Neuronal stem cell (in vitro differentiated cells): Measurements from ENCODE around the gene LGALS3BP.

Source experiments
- DNase-seq: peaks from one replicate; pipeline ENCODE4 v3.0.0-alpha.2; 2013; ENCODE audit warnings: low spot score
- H2AFZ ChIP-seq: one replicate; pipeline ENCODE4 v1.6.1; 2013; ENCODE audit warnings: mild to moderate bottlenecking, low read length, inconsistent platforms
- H2AK5ac ChIP-seq: 2 replicates; pipeline ENCODE4 v1.6.1; 2013; ENCODE audit warnings: low read depth, mild to moderate bottlenecking, inconsistent platforms, low read length, moderate library complexity, mixed read lengths
- H2BK120ac ChIP-seq: 2 replicates; pipeline ENCODE4 v1.6.1; 2013; ENCODE audit warnings: low read depth, mild to moderate bottlenecking, inconsistent platforms, low read length, moderate library complexity, mixed read lengths
- H2BK12ac ChIP-seq: one replicate; pipeline ENCODE4 v1.6.1; 2013; ENCODE audit warnings: low read length, inconsistent platforms
- H2BK15ac ChIP-seq: 2 replicates; pipeline ENCODE4 v1.6.1; 2013; ENCODE audit warnings: mild to moderate bottlenecking, low read length, inconsistent platforms, mixed read lengths
- H2BK5ac ChIP-seq: one replicate; pipeline ENCODE4 v1.6.1; 2013; ENCODE audit warnings: inconsistent platforms, mild to moderate bottlenecking, low read length, moderate library complexity
- H3K14ac ChIP-seq: one replicate; pipeline ENCODE4 v1.6.1; 2013; ENCODE audit warnings: low read length, inconsistent platforms
- H3K18ac ChIP-seq: 2 replicates; pipeline ENCODE4 v1.6.1; 2013; ENCODE audit warnings: low read length, inconsistent platforms
- H3K23ac ChIP-seq: 2 replicates; pipeline ENCODE4 v1.6.1; 2013; ENCODE audit warnings: low read depth, mild to moderate bottlenecking, mixed read lengths, low read length, inconsistent platforms; ENCODE audit not compliant: poor library complexity
- H3K27ac ChIP-seq: replicated peaks from 3 replicates; pipeline ENCODE4 v1.5.1; 2013; ENCODE audit warnings: low read length, inconsistent platforms
- H3K27me3 ChIP-seq, 3 experiments: 2 replicates each; pipeline ENCODE4 v1.6.1; 2013; ENCODE audit warnings: low read length in 3 of 3, mild to moderate bottlenecking in 2 of 3, inconsistent platforms in 1 of 3, low read depth in 1 of 3, mixed read lengths in 1 of 3, moderate library complexity in 1 of 3; ENCODE audit not compliant: control insufficient read depth in 3 of 3, insufficient read depth in 3 of 3
- H3K36me3 ChIP-seq, 2 donors: replicated peaks in 1 of 2; 2 replicates each; pipeline ENCODE4 v1.6.1; 2013; ENCODE audit warnings: low read length in 2 of 2; ENCODE audit not compliant: control insufficient read depth in 2 of 2, insufficient read depth in 2 of 2
- H3K4ac ChIP-seq: 2 replicates; pipeline ENCODE4 v1.6.1; 2013; ENCODE audit warnings: inconsistent platforms, mild to moderate bottlenecking, low read length, moderate library complexity
- H3K4me1 ChIP-seq, 2 donors: 1 replicate in 1 of 2; 2 replicates in 1 of 2; pipeline ENCODE4 v1.6.1; 2013; ENCODE audit warnings: low read length in 2 of 2, low read depth in 1 of 2; ENCODE audit not compliant: control insufficient read depth in 2 of 2, insufficient read depth in 1 of 2
- H3K4me2 ChIP-seq: one replicate; pipeline ENCODE4 v1.6.1; 2013; ENCODE audit warnings: mild to moderate bottlenecking, low read length, inconsistent platforms; ENCODE audit not compliant: insufficient read depth, poor library complexity, severe bottlenecking
- H3K4me3 ChIP-seq, 2 donors: 2 replicates each; pipeline ENCODE4 v1.5.1; 2013; ENCODE audit warnings: low read length in 2 of 2, mild to moderate bottlenecking in 2 of 2, inconsistent platforms in 1 of 2, moderate library complexity in 1 of 2
- H3K79me1 ChIP-seq: one replicate; pipeline ENCODE4 v1.6.1; 2013; ENCODE audit warnings: low read depth, mild to moderate bottlenecking, inconsistent platforms, low read length, moderate library complexity
- H3K9ac ChIP-seq: one replicate; pipeline ENCODE4 v1.6.1; 2013; ENCODE audit warnings: mild to moderate bottlenecking, low read depth, low read length, inconsistent platforms; ENCODE audit not compliant: poor library complexity
- H3K9me3 ChIP-seq, 2 donors: replicated peaks in 1 of 2; 2 replicates each; pipeline versions ENCODE3 to v1.6.1; 2013; ENCODE audit warnings: low read length in 2 of 2, mild to moderate bottlenecking in 2 of 2, inconsistent platforms in 1 of 2, low read depth in 1 of 2, mixed read lengths in 1 of 2, moderate library complexity in 1 of 2; ENCODE audit not compliant: control insufficient read depth in 2 of 2, insufficient read depth in 1 of 2
- H4K8ac ChIP-seq: one replicate; pipeline ENCODE4 v1.6.1; 2013; ENCODE audit warnings: low read depth, mild to moderate bottlenecking, inconsistent platforms, low read length, moderate library complexity
- H4K91ac ChIP-seq: one replicate; pipeline ENCODE4 v1.6.1; 2013; ENCODE audit warnings: low read length, low read depth, mild to moderate bottlenecking, inconsistent platforms; ENCODE audit not compliant: poor library complexity
- WGBS, 2 donors: extraction: QIAGEN DNeasy Blood & Tissue Kit; methylation state at CpG; one replicate each; pipeline ENCODE4 v1.1.7; 2013; ENCODE audit warnings: missing lambda C conversion rate in 2 of 2, mixed read lengths in 1 of 2; ENCODE audit not compliant: insufficient read length in 2 of 2, insufficient replicate concordance in 1 of 2; ENCODE audit errors: extremely low coverage in 2 of 2; 5-methylcytosine and 5-hydroxymethylcytosine counted together

LGALS3BP gene

DNA sequence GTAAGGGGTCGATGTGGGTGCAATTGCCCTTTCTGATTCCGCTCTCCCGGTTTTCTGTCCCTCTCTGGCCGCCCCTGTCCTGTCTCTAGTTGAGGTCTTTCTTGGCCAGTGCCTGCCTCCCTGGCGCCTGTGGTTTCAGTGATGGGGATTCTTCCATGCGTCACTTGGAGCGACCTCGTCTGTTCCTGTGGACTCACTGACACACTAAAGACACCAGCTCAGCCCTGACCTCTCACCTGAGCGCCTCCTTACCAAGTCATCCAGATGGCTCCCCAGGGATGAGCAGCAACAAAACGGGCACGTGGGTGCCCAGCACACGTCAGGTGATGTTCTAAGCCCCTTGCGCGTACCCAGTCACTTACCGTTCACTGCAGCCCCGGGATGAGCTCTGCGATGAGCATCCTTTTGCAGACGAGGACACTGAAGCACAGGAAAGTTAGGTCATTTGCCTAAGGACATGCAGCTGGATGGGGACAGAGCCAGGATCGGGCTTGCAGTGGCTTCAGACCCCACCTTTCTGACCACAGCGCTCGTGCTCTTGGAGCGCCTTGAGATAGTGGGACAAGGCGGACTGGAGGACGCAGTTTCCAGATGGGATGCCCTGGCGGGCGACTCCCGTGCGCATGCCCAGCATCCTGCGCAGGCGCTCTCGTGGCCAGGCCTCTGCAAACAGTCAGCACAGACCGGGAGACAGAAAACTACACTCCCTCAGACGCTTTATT, 11.5 kb upstream of the LGALS3BP start:
- H3K27me3 ChIP-seq: no peaks in the 10 kb centered on the region
- H2BK15ac ChIP-seq: no peak overlapping the region
- H3K36me3 ChIP-seq: peaks cover 33 to 66% of the 10 kb centered on the region in 2 donors
- H4K8ac ChIP-seq: no peak overlapping the region
- no peak for DNase-seq
- no peak overlapping the region for H3K4me2 ChIP-seq
- no peak overlapping the region for H3K18ac ChIP-seq
- no peak overlapping the region for H2BK5ac ChIP-seq
- no peak overlapping the region for H3K27ac ChIP-seq
- no peak overlapping the region for H2AK5ac ChIP-seq
- H3K14ac ChIP-seq: no peak overlapping the region
- H2BK12ac ChIP-seq: no peak overlapping the region
- peaks cover 0 to 5% of the 10 kb centered on the region in 2 donors for H3K9me3 ChIP-seq
- no peak overlapping the region for H2AFZ ChIP-seq
- WGBS, 2 donors: no CpG with 5 or more reads among the region's 33 CpGs
- H2BK120ac ChIP-seq: no peak overlapping the region
- no peak overlapping the region for H3K23ac ChIP-seq
- H3K4ac ChIP-seq: no peak overlapping the region
- H3K4me1 ChIP-seq: peaks cover 0 to 5% of the 10 kb centered on the region in 2 donors
- no peaks in the 10 kb centered on the region for H3K79me1 ChIP-seq
- no peak overlapping the region for H3K9ac ChIP-seq
- no peak overlapping the region for H3K4me3 ChIP-seq
- H4K91ac ChIP-seq: no peak overlapping the region

DNA sequence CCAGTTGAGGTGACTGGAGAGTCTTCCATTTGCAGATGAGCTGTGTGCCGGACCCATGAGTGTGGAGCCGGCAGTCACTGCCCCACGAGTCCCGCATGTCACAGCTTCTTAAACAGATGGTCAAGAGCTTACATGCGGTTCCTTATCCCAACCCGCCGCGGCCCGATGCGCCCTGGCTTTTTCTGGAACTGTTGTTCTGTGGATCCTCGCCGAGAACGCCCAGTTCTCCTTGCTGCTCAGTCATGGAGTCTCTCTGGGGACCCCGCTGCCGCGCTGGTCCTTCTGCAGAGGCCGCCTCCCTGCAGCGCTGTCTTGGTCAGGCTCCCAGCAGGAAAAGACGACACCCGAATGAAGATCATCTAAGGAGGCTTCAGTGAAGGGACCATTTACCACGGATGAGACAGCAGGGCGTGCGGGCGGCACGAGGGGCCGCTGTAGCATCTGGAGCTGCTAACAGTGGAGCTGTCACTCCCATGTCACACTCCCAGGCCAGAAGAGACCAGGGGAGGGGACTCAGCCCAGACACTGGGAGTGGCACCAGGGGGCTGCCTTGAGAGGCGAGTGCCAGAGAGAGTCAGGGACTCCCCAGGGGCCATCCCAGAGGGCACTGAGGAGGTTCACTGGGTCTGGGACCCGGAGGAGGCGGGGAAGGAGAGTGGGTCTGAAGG, 10.8 kb upstream of the LGALS3BP start:
- Histone ChIP-seq H3K27me3 (no peaks in the 10 kb centered on the region), H4K8ac (no peak overlapping the region), H2BK15ac (no peak overlapping the region), H3K36me3 (peaks cover 27 to 59% of the 10 kb centered on the region in 2 donors), H2BK120ac (no peak overlapping the region), H2BK5ac (no peak overlapping the region), H3K27ac (no peak overlapping the region), H3K23ac (no peak overlapping the region), H2AFZ (no peak overlapping the region), H3K4ac (no peak overlapping the region), H2BK12ac (no peak overlapping the region), H3K4me3 (no peak overlapping the region), H3K79me1 (no peaks in the 10 kb centered on the region), H4K91ac (no peak overlapping the region), H3K18ac (no peak overlapping the region), H3K9me3 (peaks cover 0 to 5% of the 10 kb centered on the region in 2 donors), H3K4me1 (peaks cover 0 to 5% of the 10 kb centered on the region in 2 donors), H3K9ac (no peak overlapping the region), H2AK5ac (no peak overlapping the region), H3K14ac (no peak overlapping the region), H3K4me2 (no peak overlapping the region)
- DNase-seq: no peak
- WGBS, 2 donors: no CpG with 5 or more reads among the region's 29 CpGs

DNA sequence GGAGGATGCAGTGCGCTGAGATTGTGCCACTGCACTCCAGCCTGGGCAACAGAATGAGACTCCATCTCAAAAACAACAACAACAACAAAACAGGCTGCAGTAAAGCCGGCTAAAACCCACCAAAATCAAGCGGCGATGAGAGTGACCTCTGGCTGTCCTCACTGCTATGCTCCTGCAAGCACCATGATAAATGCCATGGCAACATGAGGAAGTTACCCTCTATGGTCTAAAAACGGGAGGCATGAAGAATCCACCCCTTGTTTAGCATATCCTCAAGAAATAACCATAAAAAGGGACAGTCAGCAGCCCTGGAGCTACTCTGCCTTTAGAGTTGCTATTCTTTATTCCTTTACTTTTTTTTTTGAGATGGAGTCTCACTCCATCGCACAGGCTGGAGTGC, 8.4 kb upstream of the LGALS3BP start:
- WGBS, 2 donors: no CpG with 5 or more reads among the region's 6 CpGs
- Histone ChIP-seq H3K4me2 (no peak overlapping the region), H2BK15ac (no peak overlapping the region), H3K4me1 (peaks cover 0 to 5% of the 10 kb centered on the region in 2 donors), H4K91ac (no peak overlapping the region), H3K27me3 (no peaks in the 10 kb centered on the region), H2AK5ac (no peak overlapping the region), H4K8ac (no peak overlapping the region), H3K36me3 (peaks cover 18 to 37% of the 10 kb centered on the region in 2 donors), H2BK120ac (no peak overlapping the region), H3K9me3 (peaks cover 0 to 2% of the 10 kb centered on the region in 2 donors), H2AFZ (no peak overlapping the region), H3K4me3 (no peak overlapping the region), H3K18ac (no peak overlapping the region), H3K9ac (no peak overlapping the region), H3K79me1 (no peaks in the 10 kb centered on the region), H3K4ac (no peak overlapping the region), H3K27ac (no peak overlapping the region), H3K23ac (no peak overlapping the region), H2BK5ac (no peak overlapping the region), H3K14ac (no peak overlapping the region), H2BK12ac (no peak overlapping the region)
- no peak for DNase-seq

DNA sequence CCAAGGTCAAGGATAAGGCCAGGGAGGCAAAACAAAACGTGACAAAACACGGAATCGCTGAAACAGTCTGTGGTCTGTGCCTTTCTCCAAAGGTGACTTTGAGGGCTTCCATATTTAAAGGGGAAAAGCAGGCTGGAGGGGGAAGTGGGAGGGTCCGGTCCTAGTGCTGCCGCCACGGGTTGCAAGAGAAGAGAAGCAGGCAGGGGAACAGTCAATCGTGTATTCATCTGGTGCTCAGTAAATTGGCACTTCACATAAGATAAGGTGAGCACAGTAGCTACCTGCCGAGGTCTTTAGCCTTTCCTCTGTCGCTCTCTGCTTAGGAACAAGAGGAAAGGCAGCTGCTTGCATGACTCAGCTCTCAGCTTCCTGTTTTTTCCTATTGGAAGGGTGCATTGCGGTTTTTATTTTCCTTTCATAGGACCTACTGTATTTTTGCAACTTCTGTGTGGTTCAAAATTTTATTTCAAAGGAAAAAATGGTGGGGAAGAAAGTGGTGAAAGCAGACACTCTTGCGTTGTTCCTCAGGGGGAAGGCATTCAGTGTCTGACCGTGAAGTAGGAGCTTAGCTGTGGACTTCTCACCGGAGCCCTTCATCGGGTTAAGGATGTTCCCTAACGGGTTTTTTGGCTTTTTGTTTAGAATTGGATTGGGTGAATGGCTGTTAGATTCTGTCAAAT, 7.1 kb upstream of the LGALS3BP start:
- Histone ChIP-seq H3K14ac (no peak overlapping the region), H3K4me2 (no peak overlapping the region), H2BK120ac (no peak overlapping the region), H2BK15ac (no peak overlapping the region), H3K9me3 (peaks cover 0 to 2% of the 10 kb centered on the region in 2 donors), H4K8ac (no peak overlapping the region), H3K4me1 (peaks cover 0 to 5% of the 10 kb centered on the region in 2 donors), H2BK12ac (no peak overlapping the region), H3K23ac (no peak overlapping the region), H3K18ac (no peak overlapping the region), H3K27me3 (no peaks in the 10 kb centered on the region), H3K9ac (no peak overlapping the region), H3K4ac (no peak overlapping the region), H2AFZ (peak overlapping the region; percentile 8), H3K27ac (no peak overlapping the region), H3K4me3 (no peak overlapping the region), H2AK5ac (no peak overlapping the region), H3K36me3 (peaks cover 14 to 23% of the 10 kb centered on the region in 2 donors), H4K91ac (no peak overlapping the region), H3K79me1 (no peaks in the 10 kb centered on the region), H2BK5ac (no peak overlapping the region)
- no CpG with 5 or more reads among the region's 15 CpGs for WGBS, 2 donors
- no peak for DNase-seq
